ENCODE results near the gene RNF126.

DNA sequence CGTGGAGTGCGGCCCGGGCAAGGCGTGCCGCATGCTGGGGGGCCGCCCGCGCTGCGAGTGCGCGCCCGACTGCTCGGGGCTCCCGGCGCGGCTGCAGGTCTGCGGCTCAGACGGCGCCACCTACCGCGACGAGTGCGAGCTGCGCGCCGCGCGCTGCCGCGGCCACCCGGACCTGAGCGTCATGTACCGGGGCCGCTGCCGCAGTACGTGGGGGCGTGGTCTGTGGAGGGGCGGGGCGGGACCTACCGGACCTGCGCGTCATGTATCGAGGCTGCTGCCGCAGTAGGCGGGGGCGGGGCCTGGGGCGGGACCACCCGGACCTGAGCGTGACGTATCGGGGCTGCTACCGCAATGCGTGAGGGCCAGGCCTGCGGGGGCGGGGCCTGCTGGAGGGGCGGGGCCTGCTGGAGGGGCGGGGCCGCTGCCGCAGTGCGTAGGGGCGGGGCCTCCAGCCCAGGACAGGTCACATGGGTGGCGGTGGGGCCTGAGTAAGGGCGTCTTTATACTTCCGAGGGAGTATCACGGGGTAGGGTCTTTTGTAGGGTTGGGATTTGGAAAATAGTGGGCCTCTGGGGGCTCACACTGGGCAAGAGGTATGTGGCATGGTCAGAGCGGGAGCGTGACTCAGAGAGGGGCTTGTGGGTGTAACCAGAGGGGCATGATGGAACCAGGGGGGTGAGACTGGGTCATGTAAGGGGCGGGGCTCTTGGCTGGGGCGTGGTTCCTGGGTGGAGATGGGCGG is 17.4 kb upstream of the RNF126 start:
- TF ChIP-seq GABPA (IDR thresholded peaks at IDR 0.05; ENCODE audit: low read depth) = no peak
- TF ChIP-seq, protein P1, sequence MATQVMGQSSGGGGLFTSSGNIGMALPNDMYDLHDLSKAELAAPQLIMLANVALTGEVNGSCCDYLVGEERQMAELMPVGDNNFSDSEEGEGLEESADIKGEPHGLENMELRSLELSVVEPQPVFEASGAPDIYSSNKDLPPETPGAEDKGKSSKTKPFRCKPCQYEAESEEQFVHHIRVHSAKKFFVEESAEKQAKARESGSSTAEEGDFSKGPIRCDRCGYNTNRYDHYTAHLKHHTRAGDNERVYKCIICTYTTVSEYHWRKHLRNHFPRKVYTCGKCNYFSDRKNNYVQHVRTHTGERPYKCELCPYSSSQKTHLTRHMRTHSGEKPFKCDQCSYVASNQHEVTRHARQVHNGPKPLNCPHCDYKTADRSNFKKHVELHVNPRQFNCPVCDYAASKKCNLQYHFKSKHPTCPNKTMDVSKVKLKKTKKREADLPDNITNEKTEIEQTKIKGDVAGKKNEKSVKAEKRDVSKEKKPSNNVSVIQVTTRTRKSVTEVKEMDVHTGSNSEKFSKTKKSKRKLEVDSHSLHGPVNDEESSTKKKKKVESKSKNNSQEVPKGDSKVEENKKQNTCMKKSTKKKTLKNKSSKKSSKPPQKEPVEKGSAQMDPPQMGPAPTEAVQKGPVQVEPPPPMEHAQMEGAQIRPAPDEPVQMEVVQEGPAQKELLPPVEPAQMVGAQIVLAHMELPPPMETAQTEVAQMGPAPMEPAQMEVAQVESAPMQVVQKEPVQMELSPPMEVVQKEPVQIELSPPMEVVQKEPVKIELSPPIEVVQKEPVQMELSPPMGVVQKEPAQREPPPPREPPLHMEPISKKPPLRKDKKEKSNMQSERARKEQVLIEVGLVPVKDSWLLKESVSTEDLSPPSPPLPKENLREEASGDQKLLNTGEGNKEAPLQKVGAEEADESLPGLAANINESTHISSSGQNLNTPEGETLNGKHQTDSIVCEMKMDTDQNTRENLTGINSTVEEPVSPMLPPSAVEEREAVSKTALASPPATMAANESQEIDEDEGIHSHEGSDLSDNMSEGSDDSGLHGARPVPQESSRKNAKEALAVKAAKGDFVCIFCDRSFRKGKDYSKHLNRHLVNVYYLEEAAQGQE (IDR thresholded peaks at IDR 0.05; ENCODE audit: insufficient replicate concordance, low read depth) = no peak
- TF ChIP-seq, protein P2, sequence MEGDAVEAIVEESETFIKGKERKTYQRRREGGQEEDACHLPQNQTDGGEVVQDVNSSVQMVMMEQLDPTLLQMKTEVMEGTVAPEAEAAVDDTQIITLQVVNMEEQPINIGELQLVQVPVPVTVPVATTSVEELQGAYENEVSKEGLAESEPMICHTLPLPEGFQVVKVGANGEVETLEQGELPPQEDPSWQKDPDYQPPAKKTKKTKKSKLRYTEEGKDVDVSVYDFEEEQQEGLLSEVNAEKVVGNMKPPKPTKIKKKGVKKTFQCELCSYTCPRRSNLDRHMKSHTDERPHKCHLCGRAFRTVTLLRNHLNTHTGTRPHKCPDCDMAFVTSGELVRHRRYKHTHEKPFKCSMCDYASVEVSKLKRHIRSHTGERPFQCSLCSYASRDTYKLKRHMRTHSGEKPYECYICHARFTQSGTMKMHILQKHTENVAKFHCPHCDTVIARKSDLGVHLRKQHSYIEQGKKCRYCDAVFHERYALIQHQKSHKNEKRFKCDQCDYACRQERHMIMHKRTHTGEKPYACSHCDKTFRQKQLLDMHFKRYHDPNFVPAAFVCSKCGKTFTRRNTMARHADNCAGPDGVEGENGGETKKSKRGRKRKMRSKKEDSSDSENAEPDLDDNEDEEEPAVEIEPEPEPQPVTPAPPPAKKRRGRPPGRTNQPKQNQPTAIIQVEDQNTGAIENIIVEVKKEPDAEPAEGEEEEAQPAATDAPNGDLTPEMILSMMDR (IDR thresholded peaks at IDR 0.05; ENCODE audit: insufficient read depth, low read length) = peak; percentile 23
- peak; percentile 51; the same call in 1 of the 2 replicates for TF ChIP-seq POLR2AphosphoS5 (IDR thresholded peaks at IDR 0.05; ENCODE audit: low read depth)
- TF ChIP-seq SPI1 (IDR thresholded peaks at IDR 0.05; ENCODE audit: borderline replicate concordance, low read depth) = no peak

Measured in HL-60 (cell line).